ENCODE data around the gene UBE2G2.
"Not testable (repeated sequence)": the region's sequence is repeated elsewhere in the genome, so short reads cannot be mapped to it uniquely, and the experiment has no call there.

Gene UBE2G2

GRCh38 chr21:44836666-44837471 is 35.2 kb upstream of the UBE2G2 start:
- in situ Hi-C loops (cut with MboI; ENCODE audit: low sequenced_read_pairs) = no loop called here

GRCh38 chr21:44836349-44836665 is 34.7 kb upstream of the UBE2G2 start:
- in situ Hi-C loops (cut with MboI; ENCODE audit: low sequenced_read_pairs) = no loop called here

- in situ Hi-C loops (cut with MboI; ENCODE audit: low sequenced_read_pairs) = no loop called here
These were observed 34.0 kb upstream of the UBE2G2 start for GRCh38 chr21:44835647-44835973.

- in situ Hi-C loops (cut with MboI; ENCODE audit: low sequenced_read_pairs) = no loop called here
These were observed 33.5 kb upstream of the UBE2G2 start for GRCh38 chr21:44834951-44835646.

GRCh38 chr21:44834231-44834950 is 32.8 kb upstream of the UBE2G2 start:
- in situ Hi-C loops (cut with MboI; ENCODE audit: low sequenced_read_pairs) = no loop called here

GRCh38 chr21:44833663-44834062 is 32.0 kb upstream of the UBE2G2 start:
- in situ Hi-C loops (cut with MboI; ENCODE audit: low sequenced_read_pairs) = no loop called here

- in situ Hi-C loops (cut with MboI; ENCODE audit: low sequenced_read_pairs) = not testable (repeated sequence)
These were observed 31.1 kb upstream of the UBE2G2 start for GRCh38 chr21:44832516-44833255.

- in situ Hi-C loops (cut with MboI; ENCODE audit: low sequenced_read_pairs) = no loop called here
These were observed 29.7 kb upstream of the UBE2G2 start for GRCh38 chr21:44831227-44831860.

- in situ Hi-C loops (cut with MboI; ENCODE audit: low sequenced_read_pairs) = no loop called here
These were observed 28.0 kb upstream of the UBE2G2 start for GRCh38 chr21:44829507-44830092.

- in situ Hi-C loops (cut with MboI; ENCODE audit: low sequenced_read_pairs) = no loop called here
These were observed 26.9 kb upstream of the UBE2G2 start for GRCh38 chr21:44828362-44829056.

- in situ Hi-C loops (cut with MboI; ENCODE audit: low sequenced_read_pairs) = loop anchor here (25.0 kb wide), 1 partner anchor 114 kb away; the partner anchor contains the start of gene SLX9
These were observed 21.6 kb upstream of the UBE2G2 start for GRCh38 chr21:44823179-44823660.

GRCh38 chr21:44822484-44823178 is 21.0 kb upstream of the UBE2G2 start:
- in situ Hi-C loops (cut with MboI; ENCODE audit: low sequenced_read_pairs) = loop anchor here (25.0 kb wide), 1 partner anchor 115 kb away; the partner anchor contains the start of gene SLX9

GRCh38 chr21:44820851-44821250 is 19.2 kb upstream of the UBE2G2 start:
- in situ Hi-C loops (cut with MboI; ENCODE audit: low sequenced_read_pairs) = loop anchor here (25.0 kb wide), 1 partner anchor 116 kb away; the partner anchor contains the start of gene SLX9

GRCh38 chr21:44819283-44820243 is 17.9 kb upstream of the UBE2G2 start:
- in situ Hi-C loops (cut with MboI; ENCODE audit: low sequenced_read_pairs) = loop anchor here (25.0 kb wide), 1 partner anchor 118 kb away; the partner anchor contains the start of gene SLX9

GRCh38 chr21:44818640-44819011 is 17.0 kb upstream of the UBE2G2 start:
- in situ Hi-C loops (cut with MboI; ENCODE audit: low sequenced_read_pairs) = loop anchor here (25.0 kb wide), 1 partner anchor 119 kb away; the partner anchor contains the start of gene SLX9

GRCh38 chr21:44817914-44818639 is 16.5 kb upstream of the UBE2G2 start, which contains the start of gene SUMO3:
Gene SUMO3 (minus strand): TSS chr21:44818062. CDS start chr21:44817968, 94 bp downstream.
- in situ Hi-C loops (cut with MboI; ENCODE audit: low sequenced_read_pairs) = loop anchor here (25.0 kb wide), 1 partner anchor 119 kb away; the partner anchor contains the start of gene SLX9

- in situ Hi-C loops (cut with MboI; ENCODE audit: low sequenced_read_pairs) = loop anchor here (25.0 kb wide), 1 partner anchor 120 kb away; the partner anchor contains the start of gene SLX9
These were observed 15.9 kb upstream of the UBE2G2 start for GRCh38 chr21:44817506-44817880.

Data from HL-60/S4 treated with retinoic acid at 250 ng/mL for 4 days and 3 days (cell line).